Medulla oblongata (tissue), 1 donor: ENCODE measurements around the gene CMPK2.
"Not testable (repeated sequence)": the region's sequence is repeated elsewhere in the genome, so short reads cannot be mapped to it uniquely, and the experiment has no call there.

Source experiments
- DNase-seq: peaks from one replicate; pipeline ENCODE4 v3.0.0-alpha.2; 2015; ENCODE audit errors: extremely low spot score

The CMPK2 gene

GRCh38 chr2:6865346-6866274 is at the start of gene CMPK2:
TSS of gene CMPK2 (minus strand) at chr2:6865907. CDS start at chr2:6865696, 211 bp downstream.
- peak; percentile 59 for DNase-seq

GRCh38 chr2:6915399-6915798 is 49.7 kb upstream of the CMPK2 start:
- peak; percentile 84 for DNase-seq

GRCh38 chr2:6914828-6915227 is 49.1 kb upstream of the CMPK2 start:
- DNase-seq: no peak

- DNase-seq: no peak
These were observed 47.9 kb upstream of the CMPK2 start for GRCh38 chr2:6913415-6914157.

GRCh38 chr2:6911721-6912120 is 46.0 kb upstream of the CMPK2 start:
- no peak for DNase-seq

- DNase-seq: no peak
These were observed 44.0 kb upstream of the CMPK2 start for GRCh38 chr2:6909431-6910385.

GRCh38 chr2:6908291-6908690 is 42.6 kb upstream of the CMPK2 start:
- no peak for DNase-seq

GRCh38 chr2:6906165-6906741 is 40.5 kb upstream of the CMPK2 start:
- DNase-seq: no peak

- DNase-seq: no peak
These were observed 40.0 kb upstream of the CMPK2 start for GRCh38 chr2:6905668-6906067.

GRCh38 chr2:6902581-6902980 is 36.9 kb upstream of the CMPK2 start:
- DNase-seq: not testable (repeated sequence)

GRCh38 chr2:6896930-6897759 is 31.4 kb upstream of the CMPK2 start:
- peak; percentile 82 for DNase-seq

- DNase-seq: no peak
These were observed 28.3 kb upstream of the CMPK2 start for GRCh38 chr2:6893876-6894482.

GRCh38 chr2:6888724-6889123 is 23.0 kb upstream of the CMPK2 start:
- no peak for DNase-seq

- no peak for DNase-seq
These were observed 22.1 kb upstream of the CMPK2 start for GRCh38 chr2:6887751-6888192.

GRCh38 chr2:6885968-6886367 is 20.3 kb upstream of the CMPK2 start:
- no peak for DNase-seq

- no peak for DNase-seq
These were observed 19.8 kb upstream of the CMPK2 start for GRCh38 chr2:6885551-6885950.

GRCh38 chr2:6883448-6884122 is 17.9 kb upstream of the CMPK2 start:
- no peak for DNase-seq

- DNase-seq: no peak
These were observed 15.8 kb upstream of the CMPK2 start for GRCh38 chr2:6881516-6881915.

- no peak for DNase-seq
These were observed 15.3 kb upstream of the CMPK2 start for GRCh38 chr2:6881046-6881445.
